SU-DHL-6 (cell line): ENCODE data around the gene C6orf52.

ENCODE experiments used
- EZH2phosphoT487 ChIP-seq: fragments of 200-600 bp; sonication (generic), shearing (Covaris generic); conservative IDR thresholded peaks from 2 replicates; pipeline ENCODE4 v1.6.1; 2018; ENCODE audit warnings: mild to moderate bottlenecking, antibody characterized with exemption, low read length, moderate library complexity, mixed read lengths
- TF ChIP-seq, protein P1 (sequence below): fragments of 200-600 bp; sonication (generic); IDR thresholded peaks from one replicate; pipeline ENCODE4 v1.5.1; 2017; ENCODE audit warnings: antibody characterized with exemption, mild to moderate bottlenecking, low read length, moderate library complexity; ENCODE audit not compliant: insufficient read depth, poor library complexity, severe bottlenecking

GRCh38 chr6:10730254-10730653 is 35.8 kb upstream of the C6orf52 start:
- TF ChIP-seq, protein P1, sequence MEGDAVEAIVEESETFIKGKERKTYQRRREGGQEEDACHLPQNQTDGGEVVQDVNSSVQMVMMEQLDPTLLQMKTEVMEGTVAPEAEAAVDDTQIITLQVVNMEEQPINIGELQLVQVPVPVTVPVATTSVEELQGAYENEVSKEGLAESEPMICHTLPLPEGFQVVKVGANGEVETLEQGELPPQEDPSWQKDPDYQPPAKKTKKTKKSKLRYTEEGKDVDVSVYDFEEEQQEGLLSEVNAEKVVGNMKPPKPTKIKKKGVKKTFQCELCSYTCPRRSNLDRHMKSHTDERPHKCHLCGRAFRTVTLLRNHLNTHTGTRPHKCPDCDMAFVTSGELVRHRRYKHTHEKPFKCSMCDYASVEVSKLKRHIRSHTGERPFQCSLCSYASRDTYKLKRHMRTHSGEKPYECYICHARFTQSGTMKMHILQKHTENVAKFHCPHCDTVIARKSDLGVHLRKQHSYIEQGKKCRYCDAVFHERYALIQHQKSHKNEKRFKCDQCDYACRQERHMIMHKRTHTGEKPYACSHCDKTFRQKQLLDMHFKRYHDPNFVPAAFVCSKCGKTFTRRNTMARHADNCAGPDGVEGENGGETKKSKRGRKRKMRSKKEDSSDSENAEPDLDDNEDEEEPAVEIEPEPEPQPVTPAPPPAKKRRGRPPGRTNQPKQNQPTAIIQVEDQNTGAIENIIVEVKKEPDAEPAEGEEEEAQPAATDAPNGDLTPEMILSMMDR, result no peak
- no peak for TF ChIP-seq EZH2phosphoT487
